Mucosa of stomach (tissue), 1 donor: ENCODE measurements around the gene TRNP1.

Experiments
- H3K27me3 ChIP-seq: one replicate; pipeline ENCODE4 v1.7.0; 2013; ENCODE audit warnings: mild to moderate bottlenecking, low read length; ENCODE audit not compliant: control insufficient read depth, insufficient read depth
- H3K36me3 ChIP-seq: one replicate; pipeline ENCODE4 v1.7.0; 2013; ENCODE audit warnings: low read length; ENCODE audit not compliant: control insufficient read depth, insufficient read depth
- H3K4me1 ChIP-seq: one replicate; pipeline ENCODE4 v1.7.0; 2013; ENCODE audit warnings: mild to moderate bottlenecking, low read length; ENCODE audit not compliant: control insufficient read depth, insufficient read depth
- H3K4me3 ChIP-seq: one replicate; pipeline ENCODE4 v1.7.0; 2013; ENCODE audit warnings: low read length
- H3K9ac ChIP-seq: one replicate; pipeline ENCODE4 v1.7.0; 2013; ENCODE audit warnings: mild to moderate bottlenecking, low read length, moderate library complexity
- H3K9me3 ChIP-seq: one replicate; pipeline ENCODE4 v1.7.0; 2013; ENCODE audit warnings: mild to moderate bottlenecking, low read length, moderate library complexity; ENCODE audit not compliant: control insufficient read depth
- donor health status: Pancreatic carcinoma.

Gene TRNP1

GRCh38 chr1:26957306-26957705 lies 36.2 kb upstream of the TRNP1 start:
- Histone ChIP-seq H3K9me3 (no peaks in the 10 kb centered on the region), H3K4me1 (peaks cover 20% of the 10 kb centered on the region), H3K36me3 (no peaks in the 10 kb centered on the region), H3K27me3 (peaks cover 14% of the 10 kb centered on the region), H3K4me3 (no peak overlapping the region), H3K9ac (no peak overlapping the region)

DNA sequence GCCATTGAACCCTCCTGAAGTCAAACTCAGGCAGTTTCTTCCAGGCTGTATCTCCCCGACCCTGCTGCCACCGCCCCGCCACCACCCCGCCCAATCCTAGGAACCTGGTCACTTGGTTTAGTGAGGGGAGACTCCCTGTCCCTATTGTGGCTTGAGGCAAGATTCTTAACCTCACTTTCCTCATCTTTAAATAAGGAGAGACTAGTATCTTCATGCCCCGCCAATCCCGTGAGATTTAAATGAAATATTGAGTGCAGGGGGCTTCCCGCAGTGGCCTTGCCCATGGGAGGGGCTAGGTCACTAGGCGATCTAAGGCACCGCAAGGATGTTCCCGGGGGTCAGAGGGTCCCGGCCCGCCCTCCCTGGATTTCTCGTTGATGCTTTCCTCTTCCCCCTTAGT lies 34.2 kb upstream of the TRNP1 start:
- Histone ChIP-seq H3K4me3 (peak overlapping the region; percentile 62), H3K4me1 (peaks cover 20% of the 10 kb centered on the region), H3K9ac (peak overlapping the region; percentile 87), H3K9me3 (no peaks in the 10 kb centered on the region), H3K36me3 (no peaks in the 10 kb centered on the region), H3K27me3 (peaks cover 14% of the 10 kb centered on the region)

- no peaks in the 10 kb centered on the region for H3K9me3 ChIP-seq
- H3K9ac ChIP-seq = peak within 1 kb of the TSS; percentile 87
- no peaks in the 10 kb centered on the region for H3K36me3 ChIP-seq
- peak within 1 kb of the TSS; percentile 62 for H3K4me3 ChIP-seq
- peaks cover 20% of the 10 kb centered on the region for H3K4me1 ChIP-seq
- H3K27me3 ChIP-seq = peaks cover 14% of the 10 kb centered on the region
Observed at GRCh38 chr1:26959722-26960624, 33.5 kb upstream of the TRNP1 start, which contains the start of gene KDF1. Gene KDF1, minus strand, starts transcription at chr1:26960468. Its CDS starts 8,088 bp downstream, at chr1:26952380.

DNA sequence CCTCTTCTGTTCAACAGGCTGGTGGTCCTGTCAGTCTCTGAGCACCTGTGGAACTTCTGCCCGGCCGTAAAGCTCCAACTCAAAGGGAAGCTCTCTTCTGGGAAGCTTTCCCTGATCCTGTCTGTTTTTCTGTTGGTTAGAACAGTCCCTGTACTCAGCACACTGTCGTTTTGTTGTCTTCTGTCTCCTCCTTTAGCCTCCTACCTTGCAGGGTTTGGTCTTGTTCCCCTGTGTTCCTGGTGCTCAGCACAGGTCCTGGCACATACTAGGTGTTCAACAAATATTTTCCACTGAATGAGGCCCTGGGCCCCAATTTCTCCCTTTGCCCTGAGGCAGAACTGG lies 32.9 kb upstream of the TRNP1 start:
- Histone ChIP-seq H3K36me3 (no peaks in the 10 kb centered on the region), H3K27me3 (peaks cover 14% of the 10 kb centered on the region), H3K9me3 (no peaks in the 10 kb centered on the region), H3K4me1 (peaks cover 20% of the 10 kb centered on the region), H3K9ac (peak overlapping the region; percentile 87), H3K4me3 (peak overlapping the region; percentile 62)

DNA sequence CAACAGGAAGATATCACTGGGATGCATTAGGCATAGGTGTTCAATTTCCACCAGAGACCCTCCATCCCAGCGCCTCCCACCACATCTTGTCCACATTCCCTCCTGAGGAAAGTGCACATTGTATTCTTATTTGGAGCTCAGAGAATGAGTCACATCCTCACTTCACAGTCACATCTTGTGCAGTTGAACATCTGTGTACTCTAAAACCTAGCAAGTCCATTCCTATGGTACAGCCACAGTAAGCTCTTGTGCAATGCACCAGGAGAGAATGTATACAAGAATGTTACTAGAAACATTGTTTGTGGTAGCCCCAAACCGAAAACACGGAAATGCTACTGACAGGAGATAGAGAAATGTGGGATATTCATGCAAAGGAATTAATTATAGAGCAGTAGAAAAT lies 31.7 kb upstream of the TRNP1 start:
- H3K9ac ChIP-seq = no peak overlapping the region
- H3K27me3 ChIP-seq = peaks cover 14% of the 10 kb centered on the region
- no peak overlapping the region for H3K4me3 ChIP-seq
- H3K9me3 ChIP-seq = no peaks in the 10 kb centered on the region
- peaks cover 22% of the 10 kb centered on the region for H3K4me1 ChIP-seq
- H3K36me3 ChIP-seq = no peaks in the 10 kb centered on the region

GRCh38 chr1:26965213-26965612 lies 28.3 kb upstream of the TRNP1 start:
- Histone ChIP-seq H3K4me3 (no peak overlapping the region), H3K9ac (no peak overlapping the region), H3K4me1 (peaks cover 43% of the 10 kb centered on the region), H3K36me3 (no peaks in the 10 kb centered on the region), H3K9me3 (no peaks in the 10 kb centered on the region), H3K27me3 (peaks cover 8% of the 10 kb centered on the region)

DNA sequence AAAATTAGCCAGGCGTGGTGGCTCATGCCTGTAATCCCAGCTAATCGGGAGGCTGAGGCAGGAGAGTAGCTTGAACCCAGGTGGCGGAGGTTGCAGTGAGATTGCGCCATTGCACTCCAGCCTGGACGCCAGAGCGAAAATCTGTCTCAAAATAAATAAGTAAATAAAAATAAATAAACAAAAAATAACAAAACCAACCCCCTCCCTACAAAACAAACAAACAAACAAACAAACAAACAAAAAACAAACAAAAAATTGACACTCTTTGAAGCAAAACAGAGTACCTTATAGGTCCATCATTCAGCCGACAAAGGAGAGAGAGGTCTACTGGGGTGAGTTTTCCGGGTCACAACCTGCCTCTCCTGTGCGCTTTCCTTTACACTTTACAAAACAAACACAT lies 27.9 kb upstream of the TRNP1 start:
- H3K27me3 ChIP-seq = peaks cover 4% of the 10 kb centered on the region
- H3K4me1 ChIP-seq = peaks cover 46% of the 10 kb centered on the region
- no peak overlapping the region for H3K4me3 ChIP-seq
- no peak overlapping the region for H3K9ac ChIP-seq
- no peaks in the 10 kb centered on the region for H3K36me3 ChIP-seq
- no peaks in the 10 kb centered on the region for H3K9me3 ChIP-seq

GRCh38 chr1:26970810-26971209 lies 22.7 kb upstream of the TRNP1 start:
- H3K27me3 ChIP-seq = no peaks in the 10 kb centered on the region
- no peaks in the 10 kb centered on the region for H3K36me3 ChIP-seq
- peak overlapping the region; percentile 1 for H3K4me3 ChIP-seq
- peak overlapping the region; percentile 57 for H3K9ac ChIP-seq
- H3K4me1 ChIP-seq = peaks cover 74% of the 10 kb centered on the region
- no peaks in the 10 kb centered on the region for H3K9me3 ChIP-seq

GRCh38 chr1:26971590-26971989 lies 21.9 kb upstream of the TRNP1 start:
- H3K4me1 ChIP-seq = peaks cover 74% of the 10 kb centered on the region
- H3K27me3 ChIP-seq = no peaks in the 10 kb centered on the region
- H3K4me3 ChIP-seq = peak overlapping the region; percentile 26
- H3K9me3 ChIP-seq = no peaks in the 10 kb centered on the region
- no peaks in the 10 kb centered on the region for H3K36me3 ChIP-seq
- H3K9ac ChIP-seq = peak overlapping the region; percentile 62

- H3K4me3 ChIP-seq = no peak overlapping the region
- peaks cover 67% of the 10 kb centered on the region for H3K4me1 ChIP-seq
- no peaks in the 10 kb centered on the region for H3K9me3 ChIP-seq
- H3K27me3 ChIP-seq = no peaks in the 10 kb centered on the region
- peak overlapping the region; percentile 62 for H3K9ac ChIP-seq
- no peaks in the 10 kb centered on the region for H3K36me3 ChIP-seq
Observed at GRCh38 chr1:26972390-26972789, 21.1 kb upstream of the TRNP1 start.

DNA sequence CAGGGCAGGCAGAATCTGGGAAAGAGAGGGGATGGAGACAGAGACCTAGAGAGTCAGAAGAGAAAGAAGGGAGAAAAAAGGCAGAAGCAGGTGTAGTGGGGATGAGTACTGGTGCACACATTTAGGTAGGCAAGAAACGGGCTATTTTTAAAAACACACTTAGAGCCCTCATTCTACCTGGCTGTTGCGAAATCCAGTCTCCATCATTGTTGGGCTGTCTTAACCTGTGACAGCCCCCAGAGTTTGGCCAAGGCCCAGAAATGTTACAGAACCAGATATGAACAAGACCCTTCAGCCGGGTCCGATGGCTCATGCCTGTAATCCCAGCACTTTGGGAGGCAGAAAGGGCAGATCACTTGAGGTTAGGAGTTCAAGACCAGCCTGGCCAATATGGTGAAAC lies 20.7 kb upstream of the TRNP1 start:
- Histone ChIP-seq H3K4me1 (peaks cover 67% of the 10 kb centered on the region), H3K36me3 (no peaks in the 10 kb centered on the region), H3K27me3 (no peaks in the 10 kb centered on the region), H3K9ac (no peak overlapping the region), H3K9me3 (no peaks in the 10 kb centered on the region), H3K4me3 (no peak overlapping the region)

DNA sequence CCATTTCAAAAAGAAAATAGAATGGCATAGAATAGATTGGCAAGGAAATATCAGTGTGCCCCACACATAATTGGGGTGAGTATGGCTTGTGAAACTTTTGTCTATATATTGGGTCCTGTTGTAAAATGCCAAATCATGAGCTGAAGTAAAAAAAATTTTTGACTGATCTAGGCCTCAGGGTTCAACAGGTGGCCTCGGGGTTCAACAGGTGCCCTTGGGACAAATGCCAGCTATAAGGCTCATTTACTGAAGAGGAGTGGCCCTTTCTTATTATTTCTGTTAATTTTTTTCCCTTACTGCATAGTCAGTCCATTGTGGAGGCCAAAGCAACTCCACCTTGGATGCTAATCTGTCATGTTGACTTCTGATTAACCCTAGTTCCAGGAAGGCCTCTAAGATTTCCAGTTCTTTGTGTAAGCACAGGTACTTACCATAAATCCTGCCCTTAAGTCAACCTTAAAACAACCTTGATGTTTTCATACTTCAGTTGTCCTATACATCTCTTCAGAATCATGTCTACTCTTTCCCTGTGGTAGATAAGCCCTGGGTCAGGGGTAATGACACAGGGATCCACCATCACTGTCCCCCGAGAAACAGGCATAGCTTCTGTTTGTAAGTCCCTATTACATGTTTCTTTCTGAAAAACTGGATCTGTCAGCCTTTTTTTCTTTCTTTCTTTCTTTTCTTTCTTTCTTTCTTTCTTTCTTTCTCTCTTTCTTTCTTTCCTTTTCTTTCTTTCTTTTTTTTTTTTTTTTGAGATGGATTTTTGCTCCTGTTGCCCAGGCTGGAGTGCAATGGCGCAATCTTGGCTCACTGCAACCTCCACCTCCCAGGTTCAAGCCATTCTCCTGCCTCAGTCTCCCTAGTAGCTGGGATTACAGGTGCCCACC lies 16.6 kb upstream of the TRNP1 start:
- no peaks in the 10 kb centered on the region for H3K9me3 ChIP-seq
- no peak overlapping the region for H3K4me3 ChIP-seq
- H3K36me3 ChIP-seq = no peaks in the 10 kb centered on the region
- peaks cover 38% of the 10 kb centered on the region for H3K4me1 ChIP-seq
- no peaks in the 10 kb centered on the region for H3K27me3 ChIP-seq
- no peak overlapping the region for H3K9ac ChIP-seq
